Esophagus squamous epithelium (tissue), 4 donors: Measurements from ENCODE around the gene EMILIN2.

ENCODE experiments used
- CTCF ChIP-seq, 6 experiments: fragments of 450-650 bp in 4 of 6; fragments of 200-600 bp in 2 of 6; sonication (generic) in 2 of 6; IDR thresholded peaks; one replicate each; pipeline ENCODE4 v1.5.1; 2016 to 2019; ENCODE audit warnings: antibody characterized with exemption in 6 of 6, mild to moderate bottlenecking in 4 of 6, moderate library complexity in 4 of 6
- POLR2A ChIP-seq, 4 donors: fragments of 450-650 bp; IDR thresholded peaks; one replicate each; pipeline ENCODE4 v1.6.1; 2017; ENCODE audit warnings: antibody characterized with exemption in 4 of 4, mild to moderate bottlenecking in 4 of 4, moderate library complexity in 3 of 4

- TF ChIP-seq POLR2A (IDR thresholded peaks at IDR 0.05) (no peak), CTCF (IDR thresholded peaks at IDR 0.05) (no peak)
Observed at GRCh38 chr18:2894841-2895370, 48.1 kb downstream of the EMILIN2 start.
